Measurements from ENCODE around the gene PDP2. TPM values are rescaled to one million over a fixed set of nuclear protein-coding genes. Genes with fewer than 3 reads are reported as not detected.

The PDP2 gene
- total and polyA plus RNA-seq, 12 donors = 1.3 to 27.8 (median 13.0) TPM

DNA sequence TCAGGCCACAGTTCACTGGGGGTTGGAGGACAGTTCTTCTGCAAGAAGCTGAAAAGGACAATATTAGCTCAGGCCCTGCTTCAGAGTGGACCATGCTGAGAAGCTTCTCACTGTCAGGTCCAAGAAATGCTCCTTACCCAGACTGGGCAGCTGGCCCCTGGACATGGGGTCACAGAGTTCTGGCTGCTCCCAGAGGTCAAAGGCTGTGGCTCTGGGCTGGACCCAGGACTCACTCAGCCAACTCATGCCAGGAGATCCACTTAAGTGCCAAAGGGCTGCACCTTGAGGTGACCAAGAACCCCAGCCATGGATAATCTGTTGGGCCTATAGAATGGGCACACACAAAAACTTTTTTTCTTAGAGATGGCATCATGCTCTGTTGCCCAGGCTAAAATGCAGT lies 59.1 kb downstream of the PDP2 start:
- H3K4me3 ChIP-seq = no peak overlapping the region
- H3K27ac ChIP-seq = no peak overlapping the region
- no peak for TF ChIP-seq POLR2A (IDR thresholded peaks at IDR 0.05)
- TF ChIP-seq, protein P1, sequence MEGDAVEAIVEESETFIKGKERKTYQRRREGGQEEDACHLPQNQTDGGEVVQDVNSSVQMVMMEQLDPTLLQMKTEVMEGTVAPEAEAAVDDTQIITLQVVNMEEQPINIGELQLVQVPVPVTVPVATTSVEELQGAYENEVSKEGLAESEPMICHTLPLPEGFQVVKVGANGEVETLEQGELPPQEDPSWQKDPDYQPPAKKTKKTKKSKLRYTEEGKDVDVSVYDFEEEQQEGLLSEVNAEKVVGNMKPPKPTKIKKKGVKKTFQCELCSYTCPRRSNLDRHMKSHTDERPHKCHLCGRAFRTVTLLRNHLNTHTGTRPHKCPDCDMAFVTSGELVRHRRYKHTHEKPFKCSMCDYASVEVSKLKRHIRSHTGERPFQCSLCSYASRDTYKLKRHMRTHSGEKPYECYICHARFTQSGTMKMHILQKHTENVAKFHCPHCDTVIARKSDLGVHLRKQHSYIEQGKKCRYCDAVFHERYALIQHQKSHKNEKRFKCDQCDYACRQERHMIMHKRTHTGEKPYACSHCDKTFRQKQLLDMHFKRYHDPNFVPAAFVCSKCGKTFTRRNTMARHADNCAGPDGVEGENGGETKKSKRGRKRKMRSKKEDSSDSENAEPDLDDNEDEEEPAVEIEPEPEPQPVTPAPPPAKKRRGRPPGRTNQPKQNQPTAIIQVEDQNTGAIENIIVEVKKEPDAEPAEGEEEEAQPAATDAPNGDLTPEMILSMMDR (IDR thresholded peaks at IDR 0.05) = no peak
- H3K9me3 ChIP-seq (replicated peaks in 1 of 3) = no peaks in the 10 kb centered on the region
- peaks cover 0 to 68% of the 10 kb centered on the region in 2 donors for H3K36me3 ChIP-seq (replicated peaks in 1 of 2)
- peaks cover 13 to 29% of the 10 kb centered on the region in 2 donors for H3K4me1 ChIP-seq (replicated peaks in 1 of 2)
- intact Hi-C loops (cut with DNase I) = no loop called here
- DNase-seq = no peak
- H3K27me3 ChIP-seq = no peaks in the 10 kb centered on the region

DNA sequence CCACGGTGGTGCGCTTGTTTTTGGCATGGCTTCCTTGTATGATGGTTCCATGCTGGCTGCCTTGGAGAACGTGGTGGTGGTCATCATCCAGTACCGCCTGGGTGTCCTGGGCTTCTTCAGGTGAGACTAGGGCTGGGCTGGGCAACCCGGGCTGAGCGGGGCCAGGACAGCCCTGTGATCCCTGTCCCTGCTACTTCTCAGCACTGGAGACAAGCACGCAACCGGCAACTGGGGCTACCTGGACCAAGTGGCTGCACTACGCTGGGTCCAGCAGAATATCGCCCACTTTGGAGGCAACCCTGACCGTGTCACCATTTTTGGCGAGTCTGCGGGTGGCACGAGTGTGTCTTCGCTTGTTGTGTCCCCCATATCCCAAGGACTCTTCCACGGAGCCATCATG lies 59.9 kb downstream of the PDP2 start:
- Histone ChIP-seq H3K27ac (no peak overlapping the region), H3K4me1 (replicated peaks in 1 of 2) (peaks cover 13 to 27% of the 10 kb centered on the region in 2 donors), H3K27me3 (no peaks in the 10 kb centered on the region), H3K4me3 (no peak overlapping the region), H3K9me3 (replicated peaks in 1 of 3) (no peaks in the 10 kb centered on the region), H3K36me3 (replicated peaks in 1 of 2) (peaks cover 0 to 68% of the 10 kb centered on the region in 2 donors)
- WGBS, 4 donors = 90 to 92% (median 92%) methylated on average over 11 to 16 of the region's 16 CpGs
- no peak for TF ChIP-seq POLR2A (IDR thresholded peaks at IDR 0.05)
- TF ChIP-seq, protein P1 (IDR thresholded peaks at IDR 0.05) = no peak
- DNase-seq = no peak
- intact Hi-C loops (cut with DNase I) = loop anchor here in 1 of 2 donors (5.0 kb wide), 1 partner anchor 43 kb away; no protein-coding TSS in a partner anchor

Other genes with a start within 250 kb of the PDP2 start
- 10 to 100 TPM; 14.3 to 35.3 (median 20.9) TPM for gene CMTM4, start 183.8 kb upstream of the PDP2 start, total RNA-seq
- gene CMTM4, start 183.8 kb upstream of the PDP2 start, polyA plus RNA-seq = 10 to 100 TPM in 1 of 3 donors, 1 to 10 TPM in 2; 9.2 to 10.6 (median 9.5) TPM
- 100 to 1,000 TPM in 4 of 9 donors, 10 to 100 TPM in 5; 61.1 to 234 (median 98.2) TPM for gene DYNC1LI2, start 128.9 kb upstream of the PDP2 start, total RNA-seq
- gene DYNC1LI2, start 128.9 kb upstream of the PDP2 start, polyA plus RNA-seq = 10 to 100 TPM; 39.3 to 92.6 (median 74.3) TPM
- gene TERB1, start 78.9 kb upstream of the PDP2 start, total RNA-seq = under 1 TPM in 1 of 9 donors, not detected in 8; 0.06 TPM
- not detected for gene TERB1, start 78.9 kb upstream of the PDP2 start, polyA plus RNA-seq
- gene NAE1, start 49.5 kb upstream of the PDP2 start, total RNA-seq = 10 to 100 TPM; 30.9 to 94.7 (median 51.2) TPM
- 10 to 100 TPM; 43.7 to 62.8 (median 49.6) TPM for gene NAE1, start 49.5 kb upstream of the PDP2 start, polyA plus RNA-seq
- not detected for gene CA7, start 36.1 kb upstream of the PDP2 start, total RNA-seq
- not detected for gene CA7, start 36.1 kb upstream of the PDP2 start, polyA plus RNA-seq
- under 1 TPM in 1 of 9 donors, not detected in 8; 0.69 TPM for gene CDH16, start 38.4 kb downstream of the PDP2 start, total RNA-seq
- not detected for gene CDH16, start 38.4 kb downstream of the PDP2 start, polyA plus RNA-seq
- gene RRAD, start 45.0 kb downstream of the PDP2 start, total RNA-seq = 10 to 100 TPM in 5 of 9 donors, 1 to 10 TPM in 3, under 1 TPM in 1; 0.22 to 46.1 (median 10.5) TPM
- gene RRAD, start 45.0 kb downstream of the PDP2 start, polyA plus RNA-seq = 10 to 100 TPM in 2 of 3 donors, under 1 TPM in 1; 0.66 to 52.5 (median 15.6) TPM
- 100 to 1,000 TPM in 3 of 9 donors, 10 to 100 TPM in 6; 80.7 to 177 (median 94.7) TPM for gene CIAO2B, start 53.9 kb downstream of the PDP2 start, total RNA-seq
- 100 to 1,000 TPM; 137 to 258 (median 141) TPM for gene CIAO2B, start 53.9 kb downstream of the PDP2 start, polyA plus RNA-seq
- gene CES2, start 55.0 kb downstream of the PDP2 start, total RNA-seq = 100 to 1,000 TPM in 1 of 9 donors, 10 to 100 TPM in 8; 25.6 to 133 (median 87.5) TPM
- gene CES2, start 55.0 kb downstream of the PDP2 start, polyA plus RNA-seq = 100 to 1,000 TPM in 1 of 3 donors, 10 to 100 TPM in 2; 28.8 to 119 (median 57.8) TPM
- gene CES3, start 80.8 kb downstream of the PDP2 start, total RNA-seq = 1 to 10 TPM in 5 of 9 donors, under 1 TPM in 3, not detected in 1; 0.23 to 1.7 (median 1.2) TPM
- under 1 TPM; 0.22 to 0.67 (median 0.48) TPM for gene CES3, start 80.8 kb downstream of the PDP2 start, polyA plus RNA-seq
- gene CES4A, start 108.1 kb downstream of the PDP2 start, total RNA-seq = 10 to 100 TPM in 7 of 9 donors, 1 to 10 TPM in 2; 4.4 to 31.0 (median 15.6) TPM
- 100 to 1,000 TPM in 1 of 3 donors, 10 to 100 TPM in 1, 1 to 10 TPM in 1; 7.0 to 127 (median 80.3) TPM for gene CES4A, start 108.1 kb downstream of the PDP2 start, polyA plus RNA-seq
- gene CBFB, start 148.6 kb downstream of the PDP2 start, total RNA-seq = 10 to 100 TPM; 19.3 to 41.2 (median 31.5) TPM
- 10 to 100 TPM; 13.0 to 20.9 (median 13.5) TPM for gene CBFB, start 148.6 kb downstream of the PDP2 start, polyA plus RNA-seq
- gene PHAF1, start 229.4 kb downstream of the PDP2 start, total RNA-seq = 10 to 100 TPM; 12.6 to 27.4 (median 14.5) TPM
- 10 to 100 TPM in 2 of 3 donors, 1 to 10 TPM in 1; 9.0 to 13.7 (median 10.4) TPM for gene PHAF1, start 229.4 kb downstream of the PDP2 start, polyA plus RNA-seq

Measured in adrenal gland (tissue), 12 donors.